IPS-11a (cell line): ENCODE data around the gene FOXO4.
"Not testable (repeated sequence)": the region's sequence is repeated elsewhere in the genome, so short reads cannot be mapped to it uniquely, and the experiment has no call there.

Source experiments
- H3K4me3 ChIP-seq: one replicate; pipeline ENCODE4 v1.5.1; 2013; ENCODE audit warnings: low read depth, low read length, control low read depth

Gene FOXO4

GRCh38 chrX:71095555-71095980, at the start of gene FOXO4:
TSS of gene FOXO4 (plus strand) at chrX:71095851. CDS start at chrX:71096529, 678 bp downstream.
- H3K4me3 ChIP-seq = peak within 1 kb of the TSS; percentile 63

GRCh38 chrX:71047891-71048290, 47.8 kb upstream of the FOXO4 start:
- H3K4me3 ChIP-seq = not testable (repeated sequence)

- peak overlapping the region; percentile 39 for H3K4me3 ChIP-seq
Measured at GRCh38 chrX:71052721-71053120, 42.9 kb upstream of the FOXO4 start.

GRCh38 chrX:71053217-71053621, 42.4 kb upstream of the FOXO4 start:
- peak overlapping the region; percentile 39 for H3K4me3 ChIP-seq

- no peak overlapping the region for H3K4me3 ChIP-seq
Measured at GRCh38 chrX:71056867-71057266, 38.8 kb upstream of the FOXO4 start.

GRCh38 chrX:71057848-71058530, 37.7 kb upstream of the FOXO4 start:
- H3K4me3 ChIP-seq = no peak overlapping the region

- no peak overlapping the region for H3K4me3 ChIP-seq
Measured at GRCh38 chrX:71060127-71060526, 35.5 kb upstream of the FOXO4 start.

- H3K4me3 ChIP-seq = peak overlapping the region; percentile 56
Measured at GRCh38 chrX:71067089-71067488, 28.6 kb upstream of the FOXO4 start.

GRCh38 chrX:71067712-71068043, 28.0 kb upstream of the FOXO4 start:
- peak overlapping the region; percentile 56 for H3K4me3 ChIP-seq

GRCh38 chrX:71068044-71068918, 27.4 kb upstream of the FOXO4 start, which contains the start of gene SNX12:
TSS of gene SNX12 (minus strand) at chrX:71068334. CDS start at chrX:71068306, 28 bp downstream.
- H3K4me3 ChIP-seq = peak within 1 kb of the TSS; percentile 69

- H3K4me3 ChIP-seq = no peak overlapping the region
Measured at GRCh38 chrX:71070531-71070930, 25.1 kb upstream of the FOXO4 start.

- no peak overlapping the region for H3K4me3 ChIP-seq
Measured at GRCh38 chrX:71081330-71082123, 14.1 kb upstream of the FOXO4 start.

- H3K4me3 ChIP-seq = no peak overlapping the region
Measured at GRCh38 chrX:71082124-71082647, 13.5 kb upstream of the FOXO4 start.

- no peak overlapping the region for H3K4me3 ChIP-seq
Measured at GRCh38 chrX:71082822-71083221, 12.8 kb upstream of the FOXO4 start.

- no peak overlapping the region for H3K4me3 ChIP-seq
Measured at GRCh38 chrX:71085900-71086299, 9.8 kb upstream of the FOXO4 start.

GRCh38 chrX:71091263-71091662, 4.4 kb upstream of the FOXO4 start:
- H3K4me3 ChIP-seq = no peak overlapping the region

GRCh38 chrX:71095033-71095432, 618 bp upstream of the FOXO4 start:
- peak overlapping the region; percentile 61 for H3K4me3 ChIP-seq

- peak overlapping the region; percentile 63 for H3K4me3 ChIP-seq
Measured at GRCh38 chrX:71095981-71096759, 519 bp downstream of the FOXO4 start.

GRCh38 chrX:71096760-71097032, 1.0 kb downstream of the FOXO4 start:
- peak overlapping the region; percentile 63 for H3K4me3 ChIP-seq

- H3K4me3 ChIP-seq = no peak overlapping the region
Measured at GRCh38 chrX:71098302-71098701, 2.7 kb downstream of the FOXO4 start.
